GM18858 (cell line): ENCODE results near the gene BCAS3.
"Not testable (repeated sequence)": the region's sequence is repeated elsewhere in the genome, so short reads cannot be mapped to it uniquely, and the experiment has no call there.

Experiments used
- ATAC-seq: cut with Tn5 transposase; IDR thresholded peaks from one replicate; pipeline ENCODE4 v1.9.1; 2021; ENCODE audit not compliant: unreplicated experiment

The BCAS3 gene

GRCh38 chr17:60677308-60678117 lies at the start of gene BCAS3:
Gene BCAS3 (plus strand): TSS chr17:60677851.
- peak; percentile 94 for ATAC-seq

- no peak for ATAC-seq
Observed at GRCh38 chr17:60628252-60628889, 49.3 kb upstream of the BCAS3 start.

GRCh38 chr17:60629120-60629519 lies 48.5 kb upstream of the BCAS3 start:
- ATAC-seq: no peak

- ATAC-seq: no peak
Observed at GRCh38 chr17:60630352-60630751, 47.3 kb upstream of the BCAS3 start.

GRCh38 chr17:60631119-60631518 lies 46.5 kb upstream of the BCAS3 start:
- ATAC-seq: no peak

DNA sequence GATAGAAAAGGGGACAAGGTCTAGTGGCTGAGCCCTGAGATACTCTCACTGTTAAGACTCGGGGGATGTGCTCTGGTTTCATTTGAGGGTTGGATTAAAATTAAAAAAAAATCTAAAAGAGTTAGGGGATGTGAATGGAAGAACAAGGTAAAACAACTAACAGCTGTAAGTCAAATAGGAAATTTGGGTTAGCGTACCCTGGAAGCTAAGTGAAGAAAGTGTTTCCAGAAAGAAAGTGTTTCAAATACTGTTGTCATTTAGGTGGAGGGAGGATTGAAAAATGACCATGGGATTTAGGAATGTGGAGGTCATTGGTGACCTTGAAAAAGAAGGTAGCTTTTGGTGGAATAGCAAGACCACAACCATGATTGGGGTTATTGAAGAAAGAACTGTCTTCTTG lies 40.0 kb upstream of the BCAS3 start:
- no peak for ATAC-seq

GRCh38 chr17:60639019-60639330 lies 38.7 kb upstream of the BCAS3 start:
- no peak for ATAC-seq

- ATAC-seq: no peak
Observed at GRCh38 chr17:60640503-60640902, 37.1 kb upstream of the BCAS3 start.

- ATAC-seq: no peak
Observed at GRCh38 chr17:60641126-60641525, 36.5 kb upstream of the BCAS3 start.

DNA sequence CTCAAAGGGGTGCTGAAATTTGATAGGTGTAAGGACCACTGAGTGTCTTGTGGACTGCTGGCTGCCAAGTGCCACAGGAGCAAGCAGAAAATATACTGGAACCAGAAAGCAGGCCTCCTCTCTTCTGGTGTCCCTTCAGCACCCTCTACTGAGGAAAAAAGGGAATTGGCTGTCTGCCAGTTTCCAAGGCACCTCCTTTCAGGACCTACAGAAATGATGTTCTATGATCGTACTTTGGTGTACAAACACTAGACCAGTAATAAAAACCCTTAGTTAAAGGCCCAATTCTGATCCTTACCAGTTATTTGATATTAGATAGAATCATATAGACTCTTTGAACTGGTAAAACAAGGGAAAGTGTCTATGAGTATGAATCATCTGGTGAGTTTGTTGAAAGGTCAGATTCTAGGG lies 35.8 kb upstream of the BCAS3 start:
- ATAC-seq: no peak

- ATAC-seq: no peak
Observed at GRCh38 chr17:60645918-60646523, 31.6 kb upstream of the BCAS3 start.

DNA sequence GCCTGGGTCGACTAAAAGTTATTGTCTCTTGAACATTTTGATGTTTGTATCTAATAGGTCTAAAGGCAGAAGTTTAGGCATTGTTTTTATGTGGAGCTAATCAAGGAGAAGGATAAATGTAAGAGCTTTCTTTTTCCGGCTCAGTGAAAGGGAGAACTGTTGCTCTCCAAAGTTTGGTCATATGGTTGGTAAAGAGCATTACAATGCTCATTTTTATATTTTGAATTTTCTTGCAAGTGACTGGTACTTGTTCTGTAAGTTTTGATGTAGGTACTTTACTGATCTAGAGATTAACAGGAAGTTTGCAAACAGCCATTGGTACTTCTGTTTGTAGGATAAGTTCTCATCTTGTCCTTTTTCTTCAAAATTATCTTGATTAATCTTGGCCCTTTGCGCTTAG lies 30.9 kb upstream of the BCAS3 start:
- ATAC-seq: no peak

DNA sequence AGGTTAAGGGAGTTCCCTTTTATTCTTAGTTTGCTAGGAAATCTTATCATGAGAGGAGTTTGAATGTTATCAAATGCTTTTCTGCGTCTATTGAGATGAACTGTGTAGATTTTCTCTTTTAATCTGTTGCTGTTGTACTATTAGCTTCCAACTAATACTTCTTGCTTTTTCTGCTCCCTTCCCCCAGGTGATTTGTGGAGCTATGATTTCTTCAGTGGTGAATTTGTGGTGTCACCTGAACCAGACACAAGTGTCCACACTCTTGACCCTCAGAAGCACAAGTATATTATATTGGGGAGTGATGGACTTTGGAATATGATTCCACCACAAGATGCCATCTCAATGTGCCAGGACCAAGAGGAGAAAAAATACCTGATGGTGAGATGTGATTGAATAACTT lies 29.9 kb upstream of the BCAS3 start:
- ATAC-seq: no peak

DNA sequence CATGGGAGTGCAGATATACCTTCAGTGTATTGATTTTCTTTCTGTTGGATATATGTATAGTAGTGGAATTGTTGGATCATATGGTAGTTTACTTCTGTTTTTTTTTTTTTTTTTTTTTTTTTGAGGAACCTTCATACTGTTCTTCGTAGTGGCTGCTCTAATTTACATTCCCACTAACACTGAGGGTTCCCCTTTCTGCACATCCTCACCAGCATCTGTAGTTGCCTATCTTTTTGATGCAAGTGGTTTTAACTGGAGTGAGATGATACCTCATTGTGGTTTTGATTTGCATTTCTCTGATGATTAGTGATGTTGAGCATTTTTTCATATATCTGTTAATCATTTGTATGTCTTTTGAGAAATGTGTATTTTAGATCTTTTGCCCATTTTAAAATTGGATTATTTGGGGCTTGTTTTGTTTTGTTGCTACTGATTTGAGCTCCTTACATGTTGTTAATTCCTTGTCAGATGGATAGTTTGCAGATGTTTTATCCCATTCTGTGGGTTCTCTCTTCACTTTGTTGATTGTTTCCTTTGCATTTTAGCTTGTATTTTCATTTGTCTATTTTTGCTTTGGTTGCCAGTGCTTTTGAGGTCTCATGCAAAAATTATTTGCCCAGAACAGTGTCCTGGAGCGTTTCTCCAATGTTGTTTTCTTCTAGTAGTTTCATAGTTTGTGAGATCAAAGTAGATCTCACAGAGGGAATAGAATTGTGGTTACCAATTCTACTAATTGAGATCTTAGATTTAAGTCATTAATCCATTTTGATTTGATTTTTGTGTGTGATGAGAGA lies 25.0 kb upstream of the BCAS3 start:
- peak; percentile 95 for ATAC-seq

DNA sequence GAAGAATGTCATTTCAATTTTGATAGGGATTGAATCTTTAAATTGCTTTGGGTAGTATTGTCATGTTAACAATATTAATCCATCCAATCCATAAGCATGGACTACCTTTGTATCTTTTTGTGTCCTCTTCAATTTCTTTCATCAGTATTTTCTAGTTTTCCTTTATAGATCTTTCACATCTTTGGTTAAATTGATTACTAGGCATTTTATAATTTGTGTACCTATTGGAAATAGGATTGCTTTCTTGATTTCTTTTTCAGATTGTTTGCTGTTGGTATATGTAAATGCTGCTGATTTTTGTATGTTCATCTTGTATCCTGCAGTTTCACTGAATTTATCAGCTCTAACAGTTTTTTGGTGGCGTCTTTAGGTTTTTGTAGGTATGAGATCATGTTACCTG lies 24.1 kb upstream of the BCAS3 start:
- no peak for ATAC-seq

DNA sequence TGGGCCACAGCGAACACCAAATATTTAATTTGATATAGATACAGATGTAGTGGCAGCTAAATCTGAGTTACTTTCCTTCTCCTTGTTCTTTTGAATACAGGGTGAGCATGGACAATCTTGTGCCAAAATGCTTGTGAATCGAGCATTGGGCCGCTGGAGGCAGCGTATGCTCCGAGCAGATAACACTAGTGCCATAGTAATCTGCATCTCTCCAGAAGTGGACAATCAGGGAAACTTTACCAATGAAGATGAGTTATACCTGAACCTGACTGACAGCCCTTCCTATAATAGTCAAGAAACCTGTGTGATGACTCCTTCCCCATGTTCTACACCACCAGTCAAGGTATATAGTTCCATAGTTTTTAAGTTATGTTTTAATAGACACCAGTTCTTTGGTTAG lies 21.2 kb upstream of the BCAS3 start:
- ATAC-seq: no peak

GRCh38 chr17:60659156-60659555 lies 18.5 kb upstream of the BCAS3 start:
- ATAC-seq: no peak

GRCh38 chr17:60661489-60661888 lies 16.2 kb upstream of the BCAS3 start:
- ATAC-seq: no peak

GRCh38 chr17:60664022-60664421 lies 13.6 kb upstream of the BCAS3 start:
- no peak for ATAC-seq

DNA sequence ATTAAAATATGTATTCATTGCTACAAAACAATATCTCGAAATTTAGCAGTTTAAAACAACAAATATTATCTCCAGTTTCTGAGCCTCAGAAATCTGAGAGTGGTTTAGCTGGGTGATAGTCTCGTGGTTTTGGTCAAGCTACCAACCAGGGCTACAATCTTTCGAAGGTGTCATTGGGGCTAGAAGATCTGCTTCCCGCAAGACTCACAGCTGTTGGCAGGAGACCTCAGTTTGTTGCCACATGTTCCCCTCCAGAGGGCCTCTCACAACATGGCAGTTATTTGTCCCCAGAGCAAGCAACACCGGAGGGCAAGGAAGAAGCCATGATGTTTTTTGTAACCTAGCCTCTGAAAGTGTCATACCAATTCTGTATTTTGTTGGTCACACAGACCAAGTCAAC lies 12.0 kb upstream of the BCAS3 start:
- no peak for ATAC-seq

DNA sequence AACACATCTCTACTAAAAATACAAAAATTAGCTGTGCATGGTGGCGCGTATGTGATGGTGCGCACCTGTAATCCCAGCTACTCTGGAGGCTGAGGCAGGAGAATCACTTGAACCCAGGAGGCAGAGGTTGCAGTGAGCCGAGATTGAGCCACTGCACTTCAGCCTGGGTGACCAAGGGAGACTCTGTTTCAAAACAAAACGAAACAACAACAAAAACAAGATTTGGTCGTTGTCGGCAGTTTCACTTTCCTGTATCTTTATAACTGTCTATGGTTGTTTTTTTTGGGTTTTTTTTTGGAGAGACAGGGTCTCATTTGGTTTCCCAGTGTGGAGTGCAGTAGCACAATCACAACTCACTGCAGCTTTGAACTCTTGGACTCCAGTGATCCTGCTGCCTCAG lies 8.9 kb upstream of the BCAS3 start:
- ATAC-seq: not testable (repeated sequence)

DNA sequence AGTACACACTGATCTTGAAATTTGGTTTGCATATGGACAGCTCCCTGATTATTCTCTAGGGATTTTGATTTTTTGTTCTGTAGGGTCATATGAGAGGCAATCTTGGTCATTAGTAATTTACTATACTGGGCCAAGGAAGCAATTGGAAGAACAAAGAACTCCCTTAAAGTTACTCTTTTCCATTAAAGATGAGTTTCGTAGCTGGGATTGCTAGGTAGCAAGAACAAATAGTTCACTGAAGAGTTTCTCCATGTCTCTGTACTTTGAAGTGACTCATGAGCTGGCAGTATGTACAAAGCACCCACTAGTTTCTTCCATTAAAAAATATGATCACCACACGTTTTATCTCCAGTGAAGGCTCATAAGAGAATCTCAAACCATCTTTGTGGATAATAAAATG lies 6.2 kb upstream of the BCAS3 start:
- ATAC-seq: no peak
